HCT116 (cell line): Measurements from ENCODE around the gene STBD1.

Source experiments
- CBX3 ChIP-seq: IDR thresholded peaks from 2 replicates; pipeline ENCODE4 v1.6.1; 2012; ENCODE audit warnings: low read depth
- CEBPB ChIP-seq: IDR thresholded peaks from 2 replicates; pipeline ENCODE4 v1.6.1; 2012; ENCODE audit warnings: low read depth
- EZH2 ChIP-seq: fragments of 200-600 bp; sonication (generic); IDR thresholded peaks from 2 replicates; pipeline ENCODE4 v1.6.1; 2017; ENCODE audit warnings: antibody characterized with exemption, mixed run types
- POLR2A ChIP-seq: IDR thresholded peaks from 2 replicates; pipeline ENCODE4 v1.7.0; 2011; ENCODE audit warnings: borderline replicate concordance; ENCODE audit not compliant: insufficient read depth, insufficient read length; ENCODE audit errors: extremely low read depth
- POLR2AphosphoS5 ChIP-seq: IDR thresholded peaks from 2 replicates; pipeline ENCODE4 v1.6.1; 2011; ENCODE audit warnings: mild to moderate bottlenecking, low read depth, low read length, moderate library complexity
- RAD21 ChIP-seq: IDR thresholded peaks from 2 replicates; pipeline ENCODE4 v1.6.1; 2012; ENCODE audit warnings: low read depth, mild to moderate bottlenecking
- SP1 ChIP-seq: IDR thresholded peaks from 2 replicates; pipeline ENCODE4 v1.6.1; 2012; ENCODE audit warnings: low read depth
- ZNF274 ChIP-seq: fragments of 200-500 bp; sonication (Bioruptor generic); IDR thresholded peaks from 2 replicates; pipeline ENCODE4 v1.6.1; 2014; ENCODE audit warnings: mild to moderate bottlenecking, low read depth, low read length, inconsistent platforms
- TF ChIP-seq, protein P1 (sequence below), 3 experiments: fragments of 200-600 bp in 1 of 3; sonication (generic) in 1 of 3; IDR thresholded peaks in 2 of 3; conservative IDR thresholded peaks in 1 of 3; 2 replicates each; pipeline ENCODE4 v1.5.1; 2012 to 2017; ENCODE audit warnings: low read depth in 2 of 3, low read length in 2 of 3, antibody characterized with exemption in 1 of 3, borderline replicate concordance in 1 of 3, control low read depth in 1 of 3, mild to moderate bottlenecking in 1 of 3, mixed read lengths in 1 of 3, mixed run types in 1 of 3, moderate library complexity in 1 of 3; ENCODE audit not compliant: insufficient read depth in 1 of 3
- TF ChIP-seq, protein P2 (sequence below): IDR thresholded peaks from 2 replicates; pipeline ENCODE4 v1.6.1; 2012

DNA sequence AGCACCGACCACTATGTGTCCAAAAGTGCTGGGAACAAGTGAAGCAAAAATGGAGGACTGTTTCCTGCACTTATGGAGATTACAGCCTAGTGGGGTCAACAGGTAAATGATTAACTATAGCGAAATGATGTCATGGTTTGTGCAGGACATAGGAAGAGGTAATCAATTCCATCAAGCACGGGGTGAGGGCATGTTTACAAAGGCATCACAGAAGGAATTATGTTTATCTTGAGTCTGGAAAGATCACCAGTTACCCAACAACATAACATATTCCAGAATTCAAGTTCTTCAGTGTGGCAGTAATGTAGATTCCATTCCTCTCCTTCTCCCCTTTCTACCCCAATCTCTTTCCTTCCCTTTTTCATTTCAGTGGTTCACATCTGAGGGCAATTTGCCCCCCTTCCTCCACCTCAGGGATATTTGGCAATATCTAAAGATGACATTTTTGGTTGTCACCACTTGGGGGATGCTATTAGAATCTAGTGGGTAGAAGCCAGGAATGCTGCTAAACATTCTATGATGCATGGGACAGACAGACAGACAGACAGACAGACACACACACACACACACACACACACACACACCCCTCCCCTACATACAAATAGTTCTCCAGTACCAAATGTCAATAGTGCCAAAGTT is 30.9 kb upstream of the STBD1 start:
- TF ChIP-seq, protein P1, sequence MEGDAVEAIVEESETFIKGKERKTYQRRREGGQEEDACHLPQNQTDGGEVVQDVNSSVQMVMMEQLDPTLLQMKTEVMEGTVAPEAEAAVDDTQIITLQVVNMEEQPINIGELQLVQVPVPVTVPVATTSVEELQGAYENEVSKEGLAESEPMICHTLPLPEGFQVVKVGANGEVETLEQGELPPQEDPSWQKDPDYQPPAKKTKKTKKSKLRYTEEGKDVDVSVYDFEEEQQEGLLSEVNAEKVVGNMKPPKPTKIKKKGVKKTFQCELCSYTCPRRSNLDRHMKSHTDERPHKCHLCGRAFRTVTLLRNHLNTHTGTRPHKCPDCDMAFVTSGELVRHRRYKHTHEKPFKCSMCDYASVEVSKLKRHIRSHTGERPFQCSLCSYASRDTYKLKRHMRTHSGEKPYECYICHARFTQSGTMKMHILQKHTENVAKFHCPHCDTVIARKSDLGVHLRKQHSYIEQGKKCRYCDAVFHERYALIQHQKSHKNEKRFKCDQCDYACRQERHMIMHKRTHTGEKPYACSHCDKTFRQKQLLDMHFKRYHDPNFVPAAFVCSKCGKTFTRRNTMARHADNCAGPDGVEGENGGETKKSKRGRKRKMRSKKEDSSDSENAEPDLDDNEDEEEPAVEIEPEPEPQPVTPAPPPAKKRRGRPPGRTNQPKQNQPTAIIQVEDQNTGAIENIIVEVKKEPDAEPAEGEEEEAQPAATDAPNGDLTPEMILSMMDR (IDR thresholded peaks at IDR 0.05 in 2 of 3, conservative IDR thresholded peaks at IDR 0.05 in 1 of 3; ENCODE audit: borderline replicate concordance in 1 of 3, insufficient read depth in 1 of 3, low read depth in 2 of 3, low read length in 2 of 3), result peak in 1 of 3 experiments; percentile 9; a peak in 1 of 6 replicates
- TF ChIP-seq POLR2A (no peak), CEBPB (no peak), SP1 (no peak), EZH2 (no peak), RAD21 (no peak), CBX3 (no peak), ZNF274 (no peak), POLR2AphosphoS5 (no peak)
- TF ChIP-seq, protein P2, sequence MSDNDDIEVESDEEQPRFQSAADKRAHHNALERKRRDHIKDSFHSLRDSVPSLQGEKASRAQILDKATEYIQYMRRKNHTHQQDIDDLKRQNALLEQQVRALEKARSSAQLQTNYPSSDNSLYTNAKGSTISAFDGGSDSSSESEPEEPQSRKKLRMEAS, result no peak
